NT2/D1 (cell line): ENCODE results near the gene SOX15.

Source experiments
- SUZ12 ChIP-seq: IDR thresholded peaks from 2 replicates; pipeline ENCODE4 v1.6.1; 2011; ENCODE audit not compliant: insufficient read length, insufficient read depth; ENCODE audit errors: extremely low read depth
- YY1 ChIP-seq: IDR thresholded peaks from 2 replicates; pipeline ENCODE4 v1.6.1; 2011; ENCODE audit not compliant: insufficient read length, insufficient read depth
- ZNF274 ChIP-seq: IDR thresholded peaks from 2 replicates; pipeline ENCODE4 v1.6.1; 2011; ENCODE audit warnings: mild to moderate bottlenecking, low read depth, low read length

DNA sequence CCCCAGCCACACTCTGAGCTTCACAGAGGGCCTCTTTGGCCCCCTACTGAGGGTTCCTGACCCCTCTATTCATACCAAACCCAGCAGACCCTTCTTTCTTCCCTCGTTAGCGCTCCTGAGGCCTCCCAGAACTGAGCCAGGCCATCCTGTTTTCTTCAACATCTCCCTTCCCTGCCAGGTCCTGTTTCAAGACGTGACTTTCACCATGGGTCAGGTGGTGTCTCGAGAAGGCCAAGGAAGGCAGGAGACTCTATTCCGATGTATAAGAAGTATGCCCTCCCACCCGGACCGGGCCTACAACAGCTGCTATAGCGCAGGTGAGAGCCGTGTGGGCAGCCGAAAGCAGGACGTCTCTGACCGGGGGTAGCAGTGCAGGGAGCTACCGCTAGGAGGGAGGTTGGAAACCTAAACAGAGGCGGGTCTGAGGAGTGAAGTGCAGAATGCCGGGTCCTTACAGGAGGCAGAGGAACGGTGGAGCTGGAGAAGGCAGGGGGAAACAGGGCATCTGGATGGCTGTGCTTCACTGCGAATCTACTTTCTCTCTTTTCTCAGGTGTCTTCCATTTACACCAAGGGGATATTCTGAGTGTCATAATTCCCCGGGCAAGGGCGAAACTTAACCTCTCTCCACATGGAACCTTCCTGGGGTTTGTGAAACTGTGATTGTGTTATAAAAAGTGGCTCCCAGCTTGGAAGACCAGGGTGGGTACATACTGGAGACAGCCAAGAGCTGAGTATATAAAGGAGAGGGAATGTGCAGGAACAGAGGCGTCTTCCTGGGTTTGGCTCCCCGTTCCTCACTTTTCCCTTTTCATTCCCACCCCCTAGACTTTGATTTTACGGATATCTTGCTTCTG, 29.5 kb downstream of the SOX15 start:
- no peak for TF ChIP-seq ZNF274
- TF ChIP-seq YY1: no peak
- TF ChIP-seq SUZ12: no peak
